Activated naive CD8-positive, alpha-beta T cell treated with anti-CD3 and anti-CD28 coated beads, Interleukin-2, amount 50 U/mL, for 16 hours (primary cell): ENCODE results near the gene PCYT2.

ENCODE experiments used
- DNase-seq: peaks from one replicate; pipeline ENCODE4 v3.0.0-alpha.2; 2020; ENCODE audit warnings: low read depth, low spot score

PCYT2 gene

DNA sequence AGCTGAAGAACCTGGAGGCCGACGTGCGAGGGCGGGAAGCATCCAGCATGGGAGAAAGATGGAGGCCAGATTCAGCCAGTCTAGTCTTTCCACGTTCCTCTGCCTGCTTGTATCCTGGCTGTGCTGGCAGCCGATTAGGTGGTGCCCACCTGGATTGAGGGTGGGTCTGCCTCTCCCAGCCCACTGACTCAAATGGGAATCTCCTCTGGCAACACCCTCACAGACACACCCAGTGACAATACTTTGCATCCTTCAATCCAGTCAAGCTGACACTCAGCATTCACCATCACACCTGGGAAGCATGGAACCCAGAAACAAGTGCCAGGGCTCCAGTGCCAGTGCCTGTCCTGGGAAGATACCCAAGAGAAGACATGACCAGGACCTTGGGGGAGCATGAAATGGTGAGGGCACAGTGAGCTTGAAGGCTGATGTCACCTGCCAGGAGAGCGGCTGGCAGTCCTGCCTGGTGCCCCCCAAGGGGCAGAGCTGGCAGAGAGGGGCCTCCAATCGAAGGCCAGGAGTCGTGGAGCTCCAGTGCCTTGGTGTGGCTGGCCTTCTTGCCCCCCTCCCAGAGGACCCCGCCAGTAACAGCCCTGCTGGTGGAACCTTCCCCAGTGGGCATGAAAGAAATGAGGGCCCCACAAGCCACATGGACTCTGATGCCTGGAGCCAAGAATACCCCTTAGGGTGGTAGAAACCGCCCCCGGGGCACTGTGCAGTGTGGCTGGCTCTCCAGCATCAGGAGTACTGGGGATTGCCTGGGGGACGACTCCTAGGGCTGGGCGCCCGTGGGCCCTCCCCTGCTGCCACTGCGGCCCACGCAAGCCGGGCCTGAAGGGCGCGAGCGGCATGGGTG lies 9.8 kb downstream of the PCYT2 start:
- DNase-seq = no peak

DNA sequence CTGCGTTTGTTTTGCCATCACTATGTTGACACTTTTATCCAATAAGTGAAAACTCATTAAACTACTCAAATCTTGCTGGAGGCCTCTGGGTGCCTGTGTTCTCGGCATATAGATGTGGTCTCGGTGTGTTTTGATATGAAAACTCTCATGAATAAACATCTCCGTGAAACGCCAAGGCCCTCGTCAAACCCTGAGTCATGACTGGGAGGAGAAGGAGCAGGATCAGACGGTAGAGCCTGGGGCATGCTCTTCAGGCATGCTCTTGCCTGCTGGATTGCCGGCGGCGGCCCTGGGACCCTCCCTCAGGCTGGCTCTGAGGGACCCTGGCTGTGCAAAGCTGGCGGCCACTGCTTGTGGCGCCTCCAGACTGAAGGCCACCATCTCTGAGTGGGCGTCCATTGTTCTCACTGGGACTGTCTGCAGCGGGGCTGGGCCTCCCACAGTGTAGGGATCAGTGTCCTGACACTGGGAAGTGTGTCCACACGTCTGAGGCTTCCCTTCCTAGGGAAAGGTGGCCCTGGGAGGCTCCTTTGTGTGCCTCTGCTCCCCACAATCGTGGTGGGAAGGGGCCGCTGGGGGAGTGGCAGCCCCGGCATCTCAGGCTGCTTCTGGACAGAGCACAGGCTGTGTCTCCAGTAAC lies 10.9 kb downstream of the PCYT2 start:
- no peak for DNase-seq

DNA sequence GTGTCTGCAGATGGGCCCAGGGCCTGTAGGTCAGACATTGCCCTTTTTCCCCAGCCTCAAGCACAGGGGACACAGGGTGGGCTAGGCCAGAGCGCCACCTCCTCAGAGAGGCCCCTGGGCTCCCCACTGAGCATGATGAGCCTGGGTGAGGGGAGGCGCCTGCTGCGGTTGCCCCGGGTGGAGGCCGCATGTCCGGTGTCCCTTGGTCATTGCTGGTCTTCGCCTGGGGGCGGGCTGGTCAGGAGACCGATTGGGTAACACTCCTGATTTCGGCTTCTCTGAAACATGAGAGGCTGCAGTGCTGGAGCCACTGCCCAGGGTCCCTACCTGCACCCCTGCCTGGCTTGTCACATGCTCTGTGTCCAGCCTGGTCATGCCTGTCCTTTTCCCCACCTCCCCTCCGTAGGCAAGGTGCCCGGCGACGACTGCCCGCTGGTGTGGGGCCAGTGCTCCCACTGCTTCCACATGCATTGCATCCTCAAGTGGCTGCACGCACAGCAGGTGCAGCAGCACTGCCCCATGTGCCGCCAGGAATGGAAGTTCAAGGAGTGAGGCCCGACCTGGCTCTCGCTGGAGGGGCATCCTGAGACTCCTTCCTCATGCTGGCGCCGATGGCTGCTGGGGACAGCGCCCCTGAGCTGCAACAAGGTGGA lies 11.6 kb downstream of the PCYT2 start:
- DNase-seq = no peak

DNA sequence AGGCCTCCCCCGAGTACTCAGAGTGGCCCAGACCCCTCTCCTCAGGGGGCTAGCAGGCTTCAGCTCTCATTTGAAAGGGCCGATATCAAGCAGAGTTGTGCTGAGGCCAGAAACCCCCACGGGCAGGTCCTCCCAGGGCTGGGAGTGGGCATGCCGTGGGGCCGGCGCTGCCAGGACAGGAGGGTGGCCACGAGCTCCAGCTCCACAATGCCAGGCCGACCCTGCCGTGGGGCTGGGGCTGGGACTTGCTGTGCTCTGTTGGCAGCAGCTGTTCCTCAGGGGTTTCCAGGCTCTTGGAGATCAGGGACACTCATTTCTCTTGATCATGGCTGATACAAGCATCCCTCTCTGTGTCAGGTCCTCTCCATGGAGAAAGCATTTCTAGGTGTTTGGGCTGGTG lies 12.3 kb downstream of the PCYT2 start:
- no peak for DNase-seq

DNA sequence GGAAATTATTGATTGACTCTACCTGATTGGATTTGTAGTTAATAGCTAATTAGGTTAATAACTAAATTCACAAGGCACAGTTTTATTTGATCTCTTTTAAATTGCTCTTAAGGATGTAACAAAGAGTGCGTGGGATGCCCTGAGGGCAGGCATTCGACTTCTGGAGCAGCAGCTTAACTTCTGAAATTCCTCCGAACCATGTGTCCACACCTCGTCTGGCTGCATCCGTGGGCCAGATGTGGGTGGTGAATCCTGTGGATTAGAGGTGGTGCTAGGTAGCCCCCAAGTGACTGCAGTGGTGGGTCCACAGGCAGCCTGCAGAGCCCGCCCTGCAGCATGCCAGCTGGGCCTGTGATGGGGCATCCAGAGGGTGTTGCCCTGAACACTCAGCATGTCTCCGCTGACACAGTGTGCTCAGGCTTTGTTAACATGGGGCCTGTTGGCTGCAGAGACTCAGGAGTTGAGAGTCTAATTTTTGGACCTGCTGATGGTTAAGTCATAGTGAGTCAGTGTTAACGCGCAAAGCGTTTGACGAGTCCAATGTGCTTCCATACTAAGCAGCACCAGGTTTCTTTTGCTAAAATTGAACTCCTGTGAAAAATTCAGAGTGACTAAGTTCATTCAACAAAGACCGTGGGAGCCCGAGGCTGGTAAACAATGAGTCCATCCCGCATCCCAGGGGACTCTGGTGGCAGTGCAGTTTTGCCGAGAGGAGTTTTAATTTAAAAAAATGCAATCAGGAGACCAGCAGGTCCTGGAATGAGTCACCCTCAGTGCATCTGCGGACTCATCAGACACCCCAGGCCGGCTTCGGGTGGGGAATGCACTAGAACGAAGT lies 13.0 kb downstream of the PCYT2 start:
- no peak for DNase-seq

DNA sequence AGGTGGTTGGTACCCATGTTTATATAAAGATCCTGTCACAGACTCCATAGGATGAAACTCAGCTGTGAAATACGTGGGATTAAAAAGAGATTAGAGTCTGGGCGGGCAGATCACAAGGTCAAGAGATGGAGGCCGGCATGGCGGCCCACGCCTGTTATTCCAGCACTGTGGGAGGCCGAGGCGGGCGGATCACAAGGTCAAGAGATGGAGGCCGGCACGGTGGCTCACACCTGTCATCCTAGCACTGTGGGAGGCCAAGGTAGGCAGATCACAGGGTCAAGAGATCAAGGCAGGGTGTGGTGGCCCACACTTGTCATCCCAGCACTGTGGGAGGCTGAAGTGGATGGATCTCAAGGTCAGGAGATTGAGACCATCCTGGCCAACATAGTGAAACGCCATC lies 15.8 kb downstream of the PCYT2 start:
- no peak for DNase-seq

DNA sequence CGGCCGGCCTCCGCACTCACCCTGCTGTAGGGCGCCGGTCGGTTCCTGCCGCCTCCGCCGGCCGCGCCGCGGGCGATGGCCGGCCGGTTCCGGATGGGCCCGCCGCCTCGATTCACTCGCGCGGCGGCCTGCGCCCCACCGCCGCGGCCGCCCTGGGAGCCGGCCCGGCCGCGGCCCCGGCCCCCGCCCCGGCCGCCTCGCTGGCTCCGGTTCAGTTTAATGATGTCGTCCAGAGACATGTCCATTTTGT lies 20.0 kb downstream of the PCYT2 start:
- no peak for DNase-seq

DNA sequence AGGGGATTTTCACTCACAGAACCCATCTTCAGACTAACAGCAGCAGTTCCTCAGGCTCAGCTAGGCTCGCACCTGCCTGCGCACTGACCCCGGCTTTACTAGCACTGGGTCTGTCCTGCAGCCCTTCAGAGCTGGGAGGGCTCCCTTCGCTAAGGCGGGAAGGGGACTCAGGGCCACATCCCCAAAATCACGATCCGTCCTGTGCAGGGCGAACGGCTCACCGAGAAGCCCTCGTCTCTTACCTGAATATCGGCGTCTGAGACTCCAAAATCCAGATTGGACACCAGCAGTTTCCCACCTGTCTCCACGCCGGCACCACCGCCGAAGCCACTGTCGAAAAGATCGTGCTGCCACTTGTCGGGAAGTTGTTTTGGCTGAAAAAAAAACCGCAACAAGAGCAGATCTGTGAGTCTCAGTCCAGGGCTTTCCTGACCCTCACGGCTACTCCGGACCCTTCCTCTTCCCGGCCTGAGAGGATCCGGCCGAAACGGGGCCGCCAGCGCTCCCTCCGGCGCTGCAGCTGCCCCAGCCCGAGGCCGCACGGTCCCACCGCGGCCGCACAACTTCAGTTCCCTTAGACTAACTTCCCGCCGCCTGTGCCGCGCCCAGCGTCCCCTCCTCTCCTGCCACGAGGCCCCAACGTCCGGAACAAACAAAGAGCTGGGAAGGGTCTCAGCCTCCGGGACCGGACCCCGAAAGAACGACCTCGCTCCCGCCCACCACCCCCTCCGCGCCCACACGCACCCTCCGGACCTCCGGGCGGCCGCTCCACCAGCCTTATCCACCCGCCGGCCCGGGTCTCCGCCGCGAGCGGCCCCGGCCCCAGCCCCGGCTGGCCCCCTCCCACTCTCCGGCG lies 20.5 kb downstream of the PCYT2 start:
- no peak for DNase-seq

DNA sequence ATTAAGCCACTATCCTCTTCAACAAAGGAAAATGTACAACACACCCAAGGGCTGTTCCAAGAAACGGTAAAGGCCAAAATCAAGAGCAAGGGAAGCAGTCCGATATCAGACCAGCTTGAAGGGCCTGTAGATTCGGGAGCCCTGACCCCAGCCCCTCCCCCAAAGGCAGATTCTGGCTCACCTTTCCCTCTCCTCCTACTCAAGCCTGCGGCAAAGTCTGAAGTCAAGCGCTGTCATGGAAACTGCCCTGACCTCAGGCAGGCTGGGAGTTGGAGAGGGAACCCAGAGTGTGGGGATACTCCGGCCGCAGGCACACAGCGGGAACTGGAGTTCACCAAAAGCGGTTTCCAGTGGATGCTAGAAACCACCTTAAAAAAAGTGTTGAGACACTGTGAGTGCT lies 21.6 kb downstream of the PCYT2 start:
- DNase-seq = no peak

DNA sequence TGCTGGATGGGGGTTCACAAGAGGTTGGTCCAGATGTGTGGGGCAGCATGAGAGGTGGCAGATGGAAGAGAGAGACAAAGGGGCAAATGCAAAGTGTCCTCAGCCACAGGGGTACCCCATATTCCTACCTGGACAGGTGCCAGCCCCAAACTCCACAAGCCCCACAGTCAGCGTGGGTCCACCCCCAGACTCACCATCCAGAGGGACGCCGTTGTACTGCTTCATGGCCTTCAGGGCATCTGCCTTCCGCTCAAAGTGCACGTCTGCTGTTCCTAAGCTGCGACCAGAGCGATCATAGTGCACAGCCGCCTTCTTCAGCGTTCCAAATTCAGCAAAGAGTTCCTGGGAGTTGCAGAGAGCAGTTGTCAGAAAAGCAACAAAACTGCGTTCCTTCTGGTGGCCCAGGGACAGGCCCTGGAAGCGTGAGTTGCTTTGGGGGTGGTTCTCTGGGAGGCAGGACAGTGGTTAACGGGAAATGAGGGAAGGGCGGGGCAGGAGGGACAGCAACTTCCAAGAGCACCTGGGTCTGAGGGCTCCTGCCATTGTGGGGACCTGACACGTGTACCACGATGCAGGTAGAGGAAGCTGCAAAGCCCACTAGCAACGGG lies 22.1 kb downstream of the PCYT2 start:
- no peak for DNase-seq

DNA sequence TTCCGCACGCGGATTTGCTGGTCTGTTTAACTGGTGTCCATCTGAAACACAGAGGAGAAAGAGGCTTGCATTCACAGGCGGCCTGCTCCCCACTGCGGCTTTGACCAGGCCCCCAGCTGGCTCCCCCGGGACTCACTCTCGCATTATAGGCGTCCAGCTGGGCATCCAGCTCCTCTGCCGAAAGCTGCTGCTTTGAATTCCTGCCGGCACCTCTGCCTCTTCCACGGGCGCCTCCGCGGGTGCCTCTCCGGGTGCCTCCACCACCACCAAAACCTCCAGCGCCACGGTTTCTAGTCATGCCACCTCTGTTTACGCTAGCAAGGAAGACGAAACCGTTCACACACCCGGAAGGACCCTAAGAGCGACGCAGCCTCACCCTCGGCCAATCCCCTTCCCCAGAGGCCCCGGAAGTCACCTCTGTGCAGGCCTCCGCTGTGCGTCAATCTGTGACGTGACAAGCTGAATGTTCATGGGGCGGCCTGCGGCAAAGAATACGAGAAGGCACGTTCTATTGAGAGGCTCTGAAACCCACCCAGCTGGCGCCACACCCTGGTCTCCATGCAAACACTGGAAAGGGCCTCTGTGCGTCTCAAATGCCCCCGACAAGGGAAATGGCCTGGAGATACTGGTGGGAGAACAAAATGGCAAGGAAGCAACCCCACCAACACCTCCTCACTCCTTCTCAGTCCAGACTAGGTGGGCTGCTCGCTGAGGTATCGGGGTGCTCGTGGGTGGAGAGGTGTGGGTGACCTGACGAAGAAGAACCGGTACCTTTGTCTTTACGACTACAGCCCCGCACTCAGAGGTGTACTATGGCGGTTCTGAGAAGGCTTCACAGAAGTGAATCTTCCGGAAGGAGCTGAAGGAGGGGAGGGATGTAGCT lies 22.9 kb downstream of the PCYT2 start:
- DNase-seq = no peak

DNA sequence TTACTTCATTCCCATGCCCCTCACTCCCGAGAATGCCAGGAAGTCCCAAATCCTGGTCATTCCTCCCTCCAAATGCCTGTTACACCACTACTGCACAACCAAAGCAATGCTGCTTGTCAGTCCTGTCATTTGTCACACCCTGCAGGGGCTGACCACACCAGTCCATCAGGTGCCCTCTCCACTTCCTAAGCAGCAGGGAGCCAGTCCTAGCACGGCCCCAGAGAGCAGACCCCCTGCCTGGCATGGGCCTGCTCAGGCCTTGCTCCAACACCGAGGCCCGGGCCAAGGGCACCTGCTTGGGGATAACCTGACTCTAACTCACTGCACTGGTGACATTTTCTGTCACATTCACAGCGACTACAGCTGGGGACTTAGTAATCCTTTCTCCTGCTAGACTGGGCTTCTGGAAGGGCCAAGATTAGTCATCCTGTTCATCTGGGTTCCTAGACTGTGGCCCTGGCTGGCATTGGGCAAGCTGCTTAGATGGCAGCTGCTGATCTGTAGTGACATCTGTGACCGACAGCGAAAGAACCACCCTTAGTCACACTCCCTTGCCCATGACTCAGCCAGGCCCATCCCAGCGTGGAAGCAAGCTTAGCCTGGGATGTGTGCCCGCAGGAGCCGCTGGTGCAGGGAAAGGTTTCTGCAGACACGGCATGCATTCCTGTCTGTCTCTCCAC lies 25.2 kb downstream of the PCYT2 start:
- no peak for DNase-seq

DNA sequence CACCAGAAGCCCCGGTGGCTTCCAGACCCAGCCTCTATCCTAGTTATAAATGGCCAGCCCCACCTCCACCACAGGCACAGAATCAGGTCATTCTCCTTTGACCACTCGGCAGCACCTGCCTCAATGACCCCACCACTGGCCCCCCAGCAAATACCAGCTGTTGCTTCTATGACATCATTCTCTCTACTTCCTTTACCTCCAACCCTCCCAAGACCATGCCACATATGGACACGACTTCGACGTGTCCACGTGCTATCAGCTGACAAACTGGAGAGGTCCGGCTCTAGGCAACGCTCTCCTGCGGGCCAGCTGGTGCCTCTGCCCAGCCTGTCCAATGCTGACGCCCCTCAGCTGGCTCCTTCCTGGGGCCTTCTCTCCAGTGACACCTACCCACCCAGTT lies 25.7 kb downstream of the PCYT2 start:
- DNase-seq = no peak

DNA sequence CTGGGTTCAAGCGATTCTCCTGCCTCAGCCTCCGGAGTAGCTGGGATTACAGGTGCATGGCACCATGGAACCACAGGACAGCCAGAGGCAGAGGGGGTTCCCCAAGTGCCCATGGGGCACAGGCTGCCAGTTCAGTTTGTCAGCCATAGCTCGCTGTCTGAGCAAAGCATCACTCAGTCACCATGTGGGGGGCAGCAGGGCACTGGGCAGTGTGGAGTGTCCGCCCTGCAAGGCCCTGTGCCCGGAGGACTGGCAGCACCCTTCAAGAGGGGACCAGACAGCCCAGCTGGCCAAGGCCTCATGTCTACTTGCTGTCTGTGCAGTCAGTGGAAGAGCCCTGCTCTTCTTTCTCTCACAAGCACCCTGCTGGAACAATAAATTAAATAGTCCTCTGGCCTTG lies 26.2 kb downstream of the PCYT2 start:
- no peak for DNase-seq

DNA sequence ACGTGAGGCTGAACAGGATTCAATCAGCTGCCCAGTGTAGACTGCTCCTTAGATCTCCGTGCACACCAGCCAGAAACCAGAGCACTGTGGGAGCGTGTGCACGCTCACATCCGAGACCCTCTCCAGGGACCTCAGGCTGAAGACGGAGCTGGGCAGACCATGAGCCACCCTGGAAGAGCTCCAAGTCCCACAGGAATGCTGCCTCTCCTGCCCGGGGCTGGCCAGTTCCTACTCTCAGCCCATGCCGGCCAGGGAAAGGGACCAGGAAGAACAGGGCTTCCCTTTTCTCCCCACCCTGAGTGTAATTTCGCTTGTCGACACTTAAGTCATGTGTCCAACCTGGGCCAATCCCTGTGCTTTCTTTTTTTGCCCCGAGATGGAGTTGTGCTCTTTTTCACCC lies 26.7 kb downstream of the PCYT2 start:
- DNase-seq = no peak

DNA sequence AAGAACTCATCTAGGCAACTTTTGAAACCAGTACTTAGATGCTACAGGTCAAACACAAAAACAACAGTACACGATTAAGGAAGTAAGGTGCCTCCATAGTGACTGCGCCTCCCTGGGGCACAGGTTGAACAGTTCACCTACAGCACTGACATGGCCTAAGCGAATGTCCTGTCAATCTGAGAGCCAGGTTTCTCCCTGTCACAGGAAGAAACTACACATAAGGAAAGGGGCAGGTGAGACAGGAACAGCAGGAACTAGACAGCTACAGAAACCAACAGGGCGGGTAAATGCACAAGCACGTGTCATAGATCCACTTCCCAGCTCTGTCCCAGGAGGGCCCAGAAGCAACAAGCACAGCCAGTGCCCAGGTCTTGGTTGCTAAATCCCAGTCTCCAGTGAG lies 32.1 kb downstream of the PCYT2 start:
- DNase-seq = no peak

DNA sequence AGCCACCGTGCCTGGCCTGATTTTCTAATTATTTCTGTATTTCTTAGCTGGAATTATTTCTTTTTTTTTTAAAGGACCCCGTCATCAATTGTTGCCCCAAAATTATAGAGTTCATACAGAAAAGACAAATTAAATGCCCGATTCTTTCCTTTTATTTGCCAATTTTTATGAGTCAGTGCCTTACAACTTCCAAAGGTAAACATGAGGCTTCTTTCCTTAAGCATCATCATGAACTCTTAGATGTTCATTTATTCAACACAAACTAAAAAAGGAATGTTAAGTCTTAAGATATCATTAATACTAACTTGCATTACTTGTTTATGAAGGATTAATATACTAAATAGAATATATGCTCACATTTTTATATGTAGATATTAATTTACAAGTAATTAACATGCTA lies 32.9 kb downstream of the PCYT2 start:
- no peak for DNase-seq

DNA sequence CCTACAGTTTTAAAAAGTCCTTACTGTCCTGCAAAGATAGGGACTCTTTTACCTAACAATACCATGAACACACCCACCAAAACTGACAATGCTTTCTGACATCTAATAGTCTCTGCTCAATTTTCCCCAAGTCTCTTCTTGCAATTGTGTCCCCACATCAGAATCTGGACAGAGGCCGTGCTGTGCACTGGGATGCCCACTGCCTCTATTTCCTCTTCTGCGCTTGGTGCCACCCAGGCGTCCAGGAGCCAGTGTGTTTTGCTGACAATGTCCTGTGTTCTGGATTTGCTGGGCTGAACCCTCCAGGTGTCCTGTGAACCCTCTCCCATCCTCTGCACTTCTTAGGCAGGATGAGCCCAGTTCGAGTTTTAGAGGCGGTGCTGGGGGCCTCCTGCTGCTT lies 33.6 kb downstream of the PCYT2 start:
- DNase-seq = no peak
